Measurements from ENCODE around the gene PCDHGA4.
"Not testable (repeated sequence)": the region's sequence is repeated elsewhere in the genome, so short reads cannot be mapped to it uniquely, and the experiment has no call there.

Gene PCDHGA4

DNA sequence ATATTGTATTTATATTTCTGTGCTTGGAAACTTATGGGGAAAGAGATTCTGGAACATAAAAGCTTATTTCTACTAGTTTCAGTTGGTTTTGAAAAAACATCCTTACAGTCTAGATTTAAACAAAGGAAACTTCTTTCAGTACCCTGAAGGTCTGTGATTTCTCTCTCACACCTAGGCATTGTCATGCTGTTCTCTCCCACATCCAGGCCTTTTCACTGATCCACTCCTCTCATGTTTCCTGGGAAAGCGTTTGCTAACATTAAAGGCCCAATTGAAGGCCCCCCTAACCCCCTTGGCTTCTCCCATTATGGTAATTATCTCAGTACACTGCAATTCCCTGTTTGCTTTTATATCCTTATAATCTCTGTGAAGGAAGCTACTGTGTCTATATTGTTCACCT, 12.0 kb upstream of the PCDHGA4 start:
- H3K4me3 ChIP-seq (ENCODE audit: low read depth, low read length) = no peak overlapping the region
- TF ChIP-seq, protein P1, sequence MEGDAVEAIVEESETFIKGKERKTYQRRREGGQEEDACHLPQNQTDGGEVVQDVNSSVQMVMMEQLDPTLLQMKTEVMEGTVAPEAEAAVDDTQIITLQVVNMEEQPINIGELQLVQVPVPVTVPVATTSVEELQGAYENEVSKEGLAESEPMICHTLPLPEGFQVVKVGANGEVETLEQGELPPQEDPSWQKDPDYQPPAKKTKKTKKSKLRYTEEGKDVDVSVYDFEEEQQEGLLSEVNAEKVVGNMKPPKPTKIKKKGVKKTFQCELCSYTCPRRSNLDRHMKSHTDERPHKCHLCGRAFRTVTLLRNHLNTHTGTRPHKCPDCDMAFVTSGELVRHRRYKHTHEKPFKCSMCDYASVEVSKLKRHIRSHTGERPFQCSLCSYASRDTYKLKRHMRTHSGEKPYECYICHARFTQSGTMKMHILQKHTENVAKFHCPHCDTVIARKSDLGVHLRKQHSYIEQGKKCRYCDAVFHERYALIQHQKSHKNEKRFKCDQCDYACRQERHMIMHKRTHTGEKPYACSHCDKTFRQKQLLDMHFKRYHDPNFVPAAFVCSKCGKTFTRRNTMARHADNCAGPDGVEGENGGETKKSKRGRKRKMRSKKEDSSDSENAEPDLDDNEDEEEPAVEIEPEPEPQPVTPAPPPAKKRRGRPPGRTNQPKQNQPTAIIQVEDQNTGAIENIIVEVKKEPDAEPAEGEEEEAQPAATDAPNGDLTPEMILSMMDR (IDR thresholded peaks at IDR 0.05; ENCODE audit: borderline replicate concordance, insufficient read depth, low read depth, low read length) = no peak

DNA sequence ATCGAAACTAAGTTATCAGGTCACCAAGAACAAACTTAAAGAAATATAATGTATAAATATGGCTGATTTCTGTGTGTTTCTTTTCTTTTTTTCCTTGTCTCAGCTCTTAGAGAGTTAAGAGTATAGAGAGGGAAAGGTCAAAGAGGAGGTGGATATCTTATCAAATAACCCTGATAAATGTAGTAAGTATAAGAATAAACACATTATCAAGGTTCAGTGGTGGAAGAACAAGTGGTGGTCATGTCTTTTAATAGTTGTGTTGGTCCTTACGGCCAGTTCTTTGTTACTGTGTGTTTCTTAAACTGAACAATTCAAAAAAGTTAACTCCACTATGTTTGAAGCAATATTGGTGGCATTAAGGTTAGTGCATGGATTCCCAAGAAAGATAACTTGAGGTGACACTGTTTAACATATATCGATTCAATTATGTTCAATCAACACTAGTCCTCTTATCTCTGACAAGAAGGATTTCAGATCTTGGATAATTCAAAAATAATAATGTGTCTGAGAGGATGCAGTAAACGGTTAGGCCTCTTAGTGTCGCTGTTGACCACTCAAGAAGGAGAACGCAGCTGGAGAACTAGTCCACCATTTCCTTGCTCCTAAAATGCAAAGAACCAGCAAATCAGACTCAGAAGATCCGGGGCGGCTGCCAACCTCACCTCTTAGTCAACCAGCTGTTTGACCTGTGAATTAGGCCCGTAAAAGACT, 11.4 kb upstream of the PCDHGA4 start, which contains the start of gene PCDHGA3:
TSS of gene PCDHGA3 (plus strand) at position 588 of the 711 bp plus-strand sequence. CDS start 205 bp downstream, outside the sequence.
- TF ChIP-seq, protein P1 (IDR thresholded peaks at IDR 0.05; ENCODE audit: borderline replicate concordance, insufficient read depth, low read depth, low read length) = peak; percentile 29; the same call in 1 of the 2 replicates
- no peak within 1 kb of the TSS for H3K4me3 ChIP-seq (ENCODE audit: low read depth, low read length)

DNA sequence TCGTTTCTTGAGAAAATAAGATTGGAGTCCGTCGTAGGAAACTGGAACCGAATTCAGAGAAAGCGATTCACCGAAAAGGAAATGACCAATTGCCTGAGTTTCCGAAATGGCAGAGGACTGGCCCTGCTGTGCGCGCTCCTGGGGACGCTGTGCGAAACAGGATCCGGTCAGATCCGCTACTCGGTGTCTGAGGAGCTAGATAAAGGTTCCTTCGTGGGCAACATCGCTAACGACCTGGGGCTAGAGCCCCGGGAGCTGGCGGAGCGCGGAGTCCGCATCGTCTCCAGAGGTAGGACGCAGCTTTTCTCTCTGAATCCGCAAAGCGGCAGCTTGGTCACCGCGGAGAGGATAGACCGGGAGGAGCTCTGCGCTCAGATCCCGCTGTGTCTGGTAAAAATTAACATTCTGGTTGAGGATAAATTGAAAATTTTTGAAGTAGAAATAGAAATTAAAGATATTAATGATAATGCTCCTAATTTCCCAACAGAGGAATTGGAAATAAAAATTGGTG, 10.8 kb upstream of the PCDHGA4 start:
- TF ChIP-seq, protein P1 (IDR thresholded peaks at IDR 0.05; ENCODE audit: borderline replicate concordance, insufficient read depth, low read depth, low read length) = no peak
- no peak overlapping the region for H3K4me3 ChIP-seq (ENCODE audit: low read depth, low read length)

DNA sequence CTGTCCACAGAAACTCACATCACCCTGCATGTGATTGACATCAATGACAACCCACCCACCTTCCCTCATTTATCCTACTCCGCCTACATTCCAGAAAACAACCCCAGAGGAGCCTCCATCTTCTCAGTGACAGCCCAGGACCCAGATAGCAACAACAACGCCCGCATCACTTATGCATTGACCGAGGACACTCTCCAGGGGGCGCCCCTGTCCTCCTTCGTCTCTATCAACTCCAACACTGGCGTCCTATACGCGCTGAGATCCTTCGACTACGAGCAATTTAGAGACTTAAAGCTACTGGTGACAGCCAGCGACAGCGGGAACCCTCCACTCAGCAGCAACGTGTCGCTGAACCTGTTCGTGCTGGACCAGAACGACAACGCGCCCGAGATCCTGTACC, 9.5 kb upstream of the PCDHGA4 start:
- TF ChIP-seq, protein P1 (IDR thresholded peaks at IDR 0.05; ENCODE audit: borderline replicate concordance, insufficient read depth, low read depth, low read length) = no peak
- H3K4me3 ChIP-seq (ENCODE audit: low read depth, low read length) = no peak overlapping the region

DNA sequence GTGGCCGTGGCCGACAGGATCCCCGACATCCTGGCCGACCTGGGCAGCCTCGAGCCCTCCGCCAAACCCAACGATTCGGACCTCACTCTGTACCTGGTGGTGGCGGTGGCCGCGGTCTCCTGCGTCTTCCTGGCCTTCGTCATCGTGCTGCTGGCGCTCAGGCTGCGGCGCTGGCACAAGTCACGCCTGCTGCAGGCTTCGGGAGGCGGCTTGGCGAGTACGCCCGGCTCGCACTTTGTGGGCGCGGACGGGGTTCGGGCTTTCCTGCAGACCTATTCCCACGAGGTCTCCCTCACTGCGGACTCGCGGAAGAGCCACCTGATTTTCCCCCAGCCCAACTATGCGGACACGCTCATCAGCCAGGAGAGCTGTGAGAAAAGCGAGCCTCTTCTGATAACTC, 8.8 kb upstream of the PCDHGA4 start:
- not testable (repeated sequence) for H3K4me3 ChIP-seq (ENCODE audit: low read depth, low read length)

DNA sequence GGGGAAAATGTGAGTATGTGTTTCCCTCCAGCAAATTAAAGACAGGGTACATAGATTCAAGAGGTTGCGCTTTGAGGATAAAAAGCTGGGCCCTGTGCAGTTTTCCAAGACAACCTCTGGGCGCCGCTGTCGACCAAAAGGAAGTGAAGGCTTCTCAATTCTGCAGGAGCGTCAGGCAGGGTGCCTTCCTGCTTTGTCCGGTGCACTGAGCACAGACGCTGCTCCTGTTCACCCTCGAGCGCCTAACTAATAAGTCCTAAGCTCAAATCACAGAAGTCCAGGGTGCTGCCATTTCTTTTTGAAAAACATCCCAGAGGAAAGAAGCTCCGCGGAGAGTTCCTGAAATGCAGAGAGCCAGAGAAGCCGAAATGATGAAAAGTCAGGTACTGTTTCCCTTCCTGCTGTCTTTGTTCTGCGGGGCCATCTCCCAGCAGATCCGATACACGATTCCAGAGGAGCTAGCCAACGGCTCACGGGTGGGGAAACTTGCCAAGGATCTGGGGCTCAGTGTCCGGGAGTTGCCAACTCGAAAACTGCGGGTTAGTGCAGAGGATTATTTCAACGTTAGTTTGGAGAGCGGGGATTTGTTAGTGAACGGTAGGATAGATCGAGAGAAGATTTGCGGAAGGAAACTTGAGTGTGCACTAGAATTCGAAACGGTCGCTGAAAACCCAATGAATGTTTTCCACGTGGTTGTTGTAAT, 4.8 kb upstream of the PCDHGA4 start, which contains the start of gene PCDHGB1:
TSS of gene PCDHGB1 (plus strand) at position 183 of the 703 bp plus-strand sequence. CDS start at position 345, 162 bp downstream.
- no peak within 1 kb of the TSS for H3K4me3 ChIP-seq (ENCODE audit: low read depth, low read length)
- TF ChIP-seq, protein P1 (IDR thresholded peaks at IDR 0.05; ENCODE audit: borderline replicate concordance, insufficient read depth, low read depth, low read length) = peak; percentile 51; the same call in 1 of the 2 replicates

DNA sequence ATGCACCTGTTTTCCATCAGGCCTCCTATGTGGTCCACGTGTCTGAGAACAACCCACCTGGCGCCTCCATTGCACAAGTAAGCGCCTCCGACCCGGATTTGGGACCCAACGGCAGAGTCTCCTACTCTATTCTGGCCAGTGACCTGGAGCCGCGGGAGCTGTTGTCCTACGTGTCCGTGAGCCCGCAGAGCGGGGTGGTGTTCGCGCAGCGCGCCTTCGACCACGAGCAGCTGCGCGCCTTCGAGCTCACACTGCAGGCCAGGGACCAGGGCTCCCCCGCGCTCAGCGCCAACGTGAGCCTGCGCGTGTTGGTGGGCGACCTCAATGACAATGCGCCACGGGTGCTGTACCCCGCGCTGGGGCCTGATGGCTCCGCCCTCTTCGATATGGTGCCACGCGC, 3.2 kb upstream of the PCDHGA4 start:
- TF ChIP-seq, protein P1 (IDR thresholded peaks at IDR 0.05; ENCODE audit: borderline replicate concordance, insufficient read depth, low read depth, low read length) = no peak
- H3K4me3 ChIP-seq (ENCODE audit: low read depth, low read length) = no peak overlapping the region

All from GM12875 (cell line).